Transverse colon (tissue), 4 donors: ENCODE measurements around the gene KRTAP10-5.
"Not testable (repeated sequence)": the region's sequence is repeated elsewhere in the genome, so short reads cannot be mapped to it uniquely, and the experiment has no call there.

ENCODE experiments used
- POLR2A ChIP-seq: fragments of 450-650 bp; IDR thresholded peaks from one replicate; pipeline ENCODE4 v1.6.1; 2016; ENCODE audit warnings: antibody characterized with exemption, mild to moderate bottlenecking, moderate library complexity
- POLR2AphosphoS5 ChIP-seq, 3 donors: sonication (generic); formaldehyde crosslinking; IDR thresholded peaks; one replicate each; pipeline ENCODE4 v1.6.1; 2016; ENCODE audit warnings: antibody characterized with exemption in 3 of 3
- TF ChIP-seq, protein P1 (sequence below), 5 experiments: fragments of 200-600 bp in 3 of 5; fragments of 450-650 bp in 2 of 5; sonication (generic) in 3 of 5; IDR thresholded peaks; 1 replicate in 2 of 5; 2 replicates in 3 of 5; pipeline ENCODE4 v1.5.1; 2016 to 2017; ENCODE audit warnings: antibody characterized with exemption in 5 of 5, inconsistent platforms in 3 of 5, mild to moderate bottlenecking in 2 of 5, moderate library complexity in 1 of 5

DNA sequence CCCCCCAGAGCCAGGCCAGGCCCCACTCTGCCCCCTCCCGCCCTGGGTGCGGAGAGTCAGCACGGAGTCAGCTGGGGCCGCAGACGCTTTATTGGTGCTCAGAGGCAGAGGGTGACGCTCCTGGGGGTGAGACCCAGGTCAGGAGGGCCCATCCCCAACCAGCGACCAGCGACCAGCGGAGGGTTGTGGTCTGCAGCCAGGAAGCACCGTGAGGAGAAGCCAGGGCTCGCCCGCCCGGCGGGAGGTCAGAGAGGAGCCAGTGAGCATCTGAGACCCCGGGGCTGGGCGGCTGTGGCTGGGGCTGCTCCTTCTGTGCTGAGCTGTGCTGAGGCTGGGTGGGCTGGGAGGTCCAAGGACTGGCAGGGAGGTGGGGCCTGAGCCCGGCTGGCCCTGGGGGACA is 30.1 kb downstream of the KRTAP10-5 start:
- TF ChIP-seq, protein P1, sequence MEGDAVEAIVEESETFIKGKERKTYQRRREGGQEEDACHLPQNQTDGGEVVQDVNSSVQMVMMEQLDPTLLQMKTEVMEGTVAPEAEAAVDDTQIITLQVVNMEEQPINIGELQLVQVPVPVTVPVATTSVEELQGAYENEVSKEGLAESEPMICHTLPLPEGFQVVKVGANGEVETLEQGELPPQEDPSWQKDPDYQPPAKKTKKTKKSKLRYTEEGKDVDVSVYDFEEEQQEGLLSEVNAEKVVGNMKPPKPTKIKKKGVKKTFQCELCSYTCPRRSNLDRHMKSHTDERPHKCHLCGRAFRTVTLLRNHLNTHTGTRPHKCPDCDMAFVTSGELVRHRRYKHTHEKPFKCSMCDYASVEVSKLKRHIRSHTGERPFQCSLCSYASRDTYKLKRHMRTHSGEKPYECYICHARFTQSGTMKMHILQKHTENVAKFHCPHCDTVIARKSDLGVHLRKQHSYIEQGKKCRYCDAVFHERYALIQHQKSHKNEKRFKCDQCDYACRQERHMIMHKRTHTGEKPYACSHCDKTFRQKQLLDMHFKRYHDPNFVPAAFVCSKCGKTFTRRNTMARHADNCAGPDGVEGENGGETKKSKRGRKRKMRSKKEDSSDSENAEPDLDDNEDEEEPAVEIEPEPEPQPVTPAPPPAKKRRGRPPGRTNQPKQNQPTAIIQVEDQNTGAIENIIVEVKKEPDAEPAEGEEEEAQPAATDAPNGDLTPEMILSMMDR (IDR thresholded peaks at IDR 0.05) = not testable (repeated sequence)
- not testable (repeated sequence) for TF ChIP-seq POLR2A; POLR2AphosphoS5 (IDR thresholded peaks at IDR 0.05)
